Neutrophil (primary cell): ENCODE data around the gene DHRS7B.

Source experiments
- H3K27ac ChIP-seq: fragments of 200-600 bp; sonication (generic); 2 replicates; pipeline ENCODE4 v1.5.1; 2016; ENCODE audit warnings: mild to moderate bottlenecking, moderate library complexity
- H3K27me3 ChIP-seq: fragments of 200-600 bp; sonication (generic); 2 replicates; pipeline ENCODE4 v1.6.0; 2016; ENCODE audit warnings: mild to moderate bottlenecking
- H3K36me3 ChIP-seq: fragments of 200-600 bp; sonication (generic); 2 replicates; pipeline ENCODE4 v1.5.1; 2017
- H3K4me1 ChIP-seq, 2 experiments: fragments of 200-600 bp in 1 of 2; sonication (generic) in 1 of 2; 1 replicate in 1 of 2; 2 replicates in 1 of 2; pipeline versions ENCODE4 v1.5.1 to v1.6.1; 2013 to 2016; ENCODE audit warnings: low read depth in 1 of 2, low read length in 1 of 2, mild to moderate bottlenecking in 1 of 2, moderate library complexity in 1 of 2; ENCODE audit not compliant: control insufficient read depth in 1 of 2, insufficient read depth in 1 of 2
- H3K4me3 ChIP-seq, 2 experiments: fragments of 200-600 bp in 1 of 2; sonication (generic) in 1 of 2; 1 replicate in 1 of 2; 2 replicates in 1 of 2; pipeline ENCODE4 v1.5.1; 2013 to 2016; ENCODE audit warnings: low read depth in 1 of 2, low read length in 1 of 2, mild to moderate bottlenecking in 1 of 2, moderate library complexity in 1 of 2
- H3K9me3 ChIP-seq: fragments of 200-600 bp; sonication (generic); 2 replicates; pipeline ENCODE4 v1.5.1; 2016
- CTCF ChIP-seq: fragments of 200-600 bp; sonication (generic); IDR thresholded peaks from 2 replicates; pipeline ENCODE4 v1.5.1; 2016; ENCODE audit warnings: antibody characterized with exemption

DHRS7B gene

GRCh38 chr17:21163101-21163500 is 36.3 kb downstream of the DHRS7B start:
- H3K36me3 ChIP-seq: no peaks in the 10 kb centered on the region
- no peaks in the 10 kb centered on the region for H3K9me3 ChIP-seq
- no peak overlapping the region for H3K4me3 ChIP-seq
- peak overlapping the region; percentile 15 for H3K27ac ChIP-seq
- peaks cover 9 to 14% of the 10 kb centered on the region in 2 experiments for H3K4me1 ChIP-seq
- H3K27me3 ChIP-seq: no peaks in the 10 kb centered on the region
- TF ChIP-seq CTCF: no peak

DNA sequence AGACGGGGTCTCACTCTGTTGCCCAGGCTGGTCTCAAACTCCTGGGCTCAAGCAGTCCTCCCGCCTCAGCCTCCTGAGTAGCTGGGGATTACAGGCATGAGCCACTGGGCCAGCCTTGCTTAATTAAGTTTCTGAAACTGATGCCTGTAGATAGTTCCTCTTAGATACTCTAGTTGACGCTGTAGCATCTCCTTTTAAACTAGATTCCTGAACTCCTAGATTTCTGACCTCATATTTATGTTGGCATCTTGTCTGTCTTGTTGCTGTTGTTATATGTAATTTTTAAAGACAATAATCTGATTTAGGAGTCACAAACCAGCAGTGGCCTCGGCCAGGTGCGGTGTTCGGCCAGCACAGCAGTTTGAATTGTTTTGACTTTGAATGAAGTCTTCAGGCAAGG is 37.5 kb downstream of the DHRS7B start:
- H3K36me3 ChIP-seq: no peaks in the 10 kb centered on the region
- no peaks in the 10 kb centered on the region for H3K27me3 ChIP-seq
- H3K27ac ChIP-seq: peak overlapping the region; percentile 60
- H3K4me3 ChIP-seq: no peak overlapping the region
- TF ChIP-seq CTCF: no peak
- H3K9me3 ChIP-seq: no peaks in the 10 kb centered on the region
- H3K4me1 ChIP-seq: peaks cover 9 to 14% of the 10 kb centered on the region in 2 experiments

DNA sequence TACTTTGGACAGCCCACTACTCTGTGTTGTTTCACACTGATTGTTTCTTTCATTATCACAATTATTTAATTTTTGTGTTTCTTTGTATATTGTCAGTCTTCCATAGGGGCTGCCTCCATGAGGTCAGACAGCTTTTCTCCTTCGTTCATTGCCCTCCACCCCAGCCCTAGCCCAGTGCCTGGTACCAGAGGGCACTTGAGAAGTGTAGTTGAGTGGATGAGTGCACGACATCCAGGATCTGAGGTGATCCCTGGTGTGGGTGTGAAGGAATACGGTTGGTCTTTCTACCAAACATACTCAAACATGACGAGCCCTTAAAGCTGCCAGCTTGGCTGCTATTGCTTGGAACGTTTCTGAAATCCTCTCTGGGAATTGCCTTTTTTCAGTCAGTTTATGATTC is 37.9 kb downstream of the DHRS7B start:
- no peaks in the 10 kb centered on the region for H3K9me3 ChIP-seq
- no peaks in the 10 kb centered on the region for H3K27me3 ChIP-seq
- H3K4me3 ChIP-seq: no peak overlapping the region
- peaks cover 9 to 14% of the 10 kb centered on the region in 2 experiments for H3K4me1 ChIP-seq
- H3K36me3 ChIP-seq: no peaks in the 10 kb centered on the region
- no peak for TF ChIP-seq CTCF
- peak overlapping the region; percentile 60 for H3K27ac ChIP-seq

DNA sequence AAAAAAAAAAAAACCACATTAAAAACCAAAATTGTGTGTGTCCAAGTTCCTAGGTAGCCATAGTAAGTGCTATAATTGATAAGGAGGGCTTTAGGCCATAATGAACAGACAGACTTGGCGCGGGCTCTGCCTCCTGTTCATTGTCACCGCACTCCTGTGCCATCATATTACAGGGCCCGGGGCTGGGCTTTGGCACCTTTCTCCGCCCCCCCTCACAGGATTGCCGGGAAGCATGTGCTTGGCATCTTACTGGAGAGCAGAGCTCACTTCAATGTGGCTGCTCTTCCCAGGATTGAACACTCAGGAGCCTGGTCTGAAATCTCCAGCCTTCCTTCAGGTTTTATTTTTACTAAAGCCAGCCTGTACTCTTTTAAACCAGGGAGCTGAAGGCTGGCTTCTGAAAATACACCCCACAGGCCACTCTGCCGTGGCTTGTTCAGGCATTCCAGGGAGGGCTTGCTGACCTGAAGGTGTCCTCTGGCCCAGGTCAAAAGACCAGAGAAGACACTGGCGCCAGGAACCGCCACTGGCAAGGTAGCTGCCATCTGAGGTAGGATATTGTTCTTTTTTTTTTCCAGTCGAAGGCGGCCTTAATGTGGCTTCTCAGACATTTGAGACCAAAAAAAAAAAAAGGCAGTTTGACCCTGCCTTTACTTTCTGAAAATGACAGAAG is 39.3 kb downstream of the DHRS7B start:
- no peaks in the 10 kb centered on the region for H3K9me3 ChIP-seq
- H3K4me1 ChIP-seq: peaks cover 11 to 15% of the 10 kb centered on the region in 2 experiments
- H3K27ac ChIP-seq: no peak overlapping the region
- H3K27me3 ChIP-seq: no peaks in the 10 kb centered on the region
- no peaks in the 10 kb centered on the region for H3K36me3 ChIP-seq
- H3K4me3 ChIP-seq: no peak overlapping the region
- TF ChIP-seq CTCF: no peak

DNA sequence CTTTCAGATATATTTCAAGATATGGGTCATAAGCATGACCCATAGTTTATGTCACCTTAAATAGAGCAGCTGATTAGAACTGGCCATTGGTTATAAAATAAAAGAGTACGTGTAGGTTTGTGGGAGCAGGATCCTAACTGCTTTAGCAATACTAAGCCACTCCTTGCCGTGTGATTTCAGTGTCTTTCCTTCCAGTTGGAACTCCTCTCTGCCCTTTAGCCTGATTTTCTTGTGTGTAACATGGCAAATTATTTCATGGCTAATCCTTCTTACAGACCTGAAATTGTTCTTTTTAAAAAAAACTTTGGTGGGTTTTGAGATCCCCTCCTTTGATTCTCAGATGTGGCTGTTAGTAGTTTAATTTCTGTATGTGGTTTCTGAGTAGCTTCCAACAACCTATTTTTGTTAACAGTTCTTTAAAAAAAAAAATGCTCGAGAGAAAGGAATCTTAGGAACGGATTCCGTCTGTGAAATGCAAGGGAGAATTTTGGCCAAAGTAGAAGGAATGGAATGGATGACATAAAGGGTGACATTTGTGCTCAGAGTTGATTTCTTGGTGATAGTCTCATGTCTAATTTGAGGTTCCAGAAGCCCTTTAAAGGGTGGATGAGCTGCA is 39.9 kb downstream of the DHRS7B start:
- peaks cover under 1% of the 10 kb centered on the region for H3K36me3 ChIP-seq
- H3K27ac ChIP-seq: no peak overlapping the region
- no peak overlapping the region for H3K4me3 ChIP-seq
- H3K27me3 ChIP-seq: no peaks in the 10 kb centered on the region
- TF ChIP-seq CTCF: no peak
- no peaks in the 10 kb centered on the region for H3K9me3 ChIP-seq
- H3K4me1 ChIP-seq: peaks cover 13 to 21% of the 10 kb centered on the region in 2 experiments
